Neutrophil (primary cell): ENCODE measurements around the gene DENND10.

Experiments used
- H3K27ac ChIP-seq: fragments of 200-600 bp; sonication (generic); 2 replicates; pipeline ENCODE4 v1.5.1; 2016; ENCODE audit warnings: mild to moderate bottlenecking, moderate library complexity
- H3K27me3 ChIP-seq: fragments of 200-600 bp; sonication (generic); 2 replicates; pipeline ENCODE4 v1.6.0; 2016; ENCODE audit warnings: mild to moderate bottlenecking
- H3K36me3 ChIP-seq: fragments of 200-600 bp; sonication (generic); 2 replicates; pipeline ENCODE4 v1.5.1; 2017
- H3K4me1 ChIP-seq, 2 experiments: fragments of 200-600 bp in 1 of 2; sonication (generic) in 1 of 2; 1 replicate in 1 of 2; 2 replicates in 1 of 2; pipeline versions ENCODE4 v1.5.1 to v1.6.1; 2013 to 2016; ENCODE audit warnings: low read depth in 1 of 2, low read length in 1 of 2, mild to moderate bottlenecking in 1 of 2, moderate library complexity in 1 of 2; ENCODE audit not compliant: control insufficient read depth in 1 of 2, insufficient read depth in 1 of 2
- H3K4me3 ChIP-seq, 2 experiments: fragments of 200-600 bp in 1 of 2; sonication (generic) in 1 of 2; 1 replicate in 1 of 2; 2 replicates in 1 of 2; pipeline ENCODE4 v1.5.1; 2013 to 2016; ENCODE audit warnings: low read depth in 1 of 2, low read length in 1 of 2, mild to moderate bottlenecking in 1 of 2, moderate library complexity in 1 of 2
- H3K9me3 ChIP-seq: fragments of 200-600 bp; sonication (generic); 2 replicates; pipeline ENCODE4 v1.5.1; 2016
- CTCF ChIP-seq: fragments of 200-600 bp; sonication (generic); IDR thresholded peaks from 2 replicates; pipeline ENCODE4 v1.5.1; 2016; ENCODE audit warnings: antibody characterized with exemption

The DENND10 gene

GRCh38 chr10:119183664-119184412, 79.9 kb downstream of the DENND10 start:
- H3K9me3 ChIP-seq: no peaks in the 10 kb centered on the region
- no peaks in the 10 kb centered on the region for H3K27me3 ChIP-seq
- no peak overlapping the region for H3K27ac ChIP-seq
- H3K4me3 ChIP-seq: no peak overlapping the region
- no peaks in the 10 kb centered on the region for H3K36me3 ChIP-seq
- no peak for TF ChIP-seq CTCF
- peaks cover 3 to 4% of the 10 kb centered on the region in 2 experiments for H3K4me1 ChIP-seq
